A549 (cell line): ENCODE results near the gene FBXO30.

ENCODE experiments used
- CTCF ChIP-seq: fragments of >200 bp; sonication (Bioruptor Twin); formaldehyde crosslinking; IDR thresholded peaks from 3 replicates; pipeline ENCODE4 v1.5.1; 2016
- E2F6 ChIP-seq: IDR thresholded peaks from 2 replicates; pipeline ENCODE4 v1.6.1; 2012; ENCODE audit warnings: low read depth, borderline replicate concordance
- FOSB ChIP-seq: fragments of 250-450 bp; sonication (Bioruptor Pico); IDR thresholded peaks from 2 replicates; pipeline ENCODE4 v1.5.0; 2020; ENCODE audit warnings: mild to moderate bottlenecking, moderate library complexity
- HMGXB4 ChIP-seq: fragments of 250-450 bp; sonication (Bioruptor Pico); IDR thresholded peaks from 2 replicates; pipeline ENCODE4 v1.5.0; 2021; ENCODE audit warnings: mild to moderate bottlenecking, moderate library complexity, borderline replicate concordance
- JUN ChIP-seq, 2 experiments: fragments of >200 bp; sonication (Bioruptor Twin); formaldehyde crosslinking; IDR thresholded peaks; 2 replicates in 1 of 2; 3 replicates in 1 of 2; pipeline ENCODE4 v1.6.1; 2016 to 2017
- MYC ChIP-seq: IDR thresholded peaks from 2 replicates; pipeline ENCODE4 v1.6.1; 2012; ENCODE audit warnings: mild to moderate bottlenecking, inconsistent platforms, low read length, improper control_type of control experiment, borderline replicate concordance

- TF ChIP-seq CTCF (no peak), JUN (IDR thresholded peaks at IDR 0.05) (no peak), HMGXB4 (CRISPR knock-in tag) (no peak), MYC (no peak), FOSB (CRISPR knock-in tag) (no peak), E2F6 (no peak)
Measured at GRCh38 chr6:145745861-145746260, 68.7 kb downstream of the FBXO30 start.
